ENCODE results near the gene SRGAP1.

- TF ChIP-seq CTCF (IDR thresholded peaks at IDR 0.05) (no peak), EZH2 (IDR thresholded peaks at IDR 0.05) (no peak), EZH2phosphoT487 (IDR thresholded peaks at IDR 0.05) (no peak)
These were observed 206.6 kb downstream of the SRGAP1 start for GRCh38 chr12:64051057-64051456.
